HuH-7 (cell line): Measurements from ENCODE around the gene UNC45A.
A peak's percentile ranks its signal among the peaks of the same experiment; 100 is the strongest.

ENCODE experiments used
- DNase-seq: peaks from one replicate; pipeline ENCODE4 v3.0.0; 2011; ENCODE audit warnings: low spot score

The UNC45A gene

GRCh38 chr15:90946941-90947576 lies 12.0 kb downstream of the UNC45A start:
- DNase-seq = no peak

- DNase-seq = no peak
These were observed 12.7 kb downstream of the UNC45A start for GRCh38 chr15:90947577-90948357.

- no peak for DNase-seq
These were observed 13.4 kb downstream of the UNC45A start for GRCh38 chr15:90948506-90948905.

GRCh38 chr15:90949979-90950675 lies 15.0 kb downstream of the UNC45A start:
- DNase-seq = no peak

- DNase-seq = no peak
These were observed 15.6 kb downstream of the UNC45A start for GRCh38 chr15:90950676-90951075.

- DNase-seq = no peak
These were observed 18.0 kb downstream of the UNC45A start for GRCh38 chr15:90952901-90953677.

GRCh38 chr15:90953947-90954711 lies 19.0 kb downstream of the UNC45A start:
- no peak for DNase-seq

GRCh38 chr15:90954712-90955623 lies 19.9 kb downstream of the UNC45A start, which contains the start of gene RCCD1:
Gene RCCD1, plus strand, starts transcription at chr15:90954884. Its CDS starts 1,851 bp downstream, at chr15:90956735.
- peak; percentile 100 for DNase-seq

GRCh38 chr15:90955624-90956273 lies 20.7 kb downstream of the UNC45A start:
- peak; percentile 54 for DNase-seq

- peak; percentile 98 for DNase-seq
These were observed 21.4 kb downstream of the UNC45A start for GRCh38 chr15:90956274-90957030.

GRCh38 chr15:90957031-90957790 lies 22.1 kb downstream of the UNC45A start:
- no peak for DNase-seq

GRCh38 chr15:90957791-90958190 lies 22.7 kb downstream of the UNC45A start:
- no peak for DNase-seq

GRCh38 chr15:90959028-90959595 lies 24.0 kb downstream of the UNC45A start:
- DNase-seq = no peak

GRCh38 chr15:90959894-90960293 lies 24.8 kb downstream of the UNC45A start:
- DNase-seq = no peak

GRCh38 chr15:90960298-90961091 lies 25.4 kb downstream of the UNC45A start:
- no peak for DNase-seq

GRCh38 chr15:90962021-90962420 lies 26.9 kb downstream of the UNC45A start:
- no peak for DNase-seq

GRCh38 chr15:90966262-90966661 lies 31.2 kb downstream of the UNC45A start:
- DNase-seq = no peak
